Osteoblast (primary cell): ENCODE data around the gene AVPR1B. TPM values are rescaled to one million over a fixed set of nuclear protein-coding genes. Genes with fewer than 3 reads are reported as not detected.

ENCODE experiments used
- DNase-seq: peaks from one replicate; pipeline ENCODE4 v3.0.0; 2011; ENCODE audit warnings: low spot score, mixed read lengths; ENCODE audit not compliant: insufficient read length; ENCODE audit errors: missing footprints
- H2AFZ ChIP-seq: 2 replicates; pipeline ENCODE4 v1.6.0; 2011; ENCODE audit warnings: mild to moderate bottlenecking, low read length
- H3K27ac ChIP-seq: 2 replicates; pipeline ENCODE4 v1.5.1; 2011; ENCODE audit warnings: mild to moderate bottlenecking, low read depth, low read length, moderate library complexity
- H3K27me3 ChIP-seq: 2 replicates; pipeline ENCODE4 v1.6.0; 2012; ENCODE audit warnings: mild to moderate bottlenecking, control low read depth, inconsistent platforms, low read length, moderate library complexity; ENCODE audit not compliant: insufficient read depth
- H3K36me3 ChIP-seq: 2 replicates; pipeline ENCODE4 v1.5.1; 2011; ENCODE audit warnings: mild to moderate bottlenecking, low read length, control low read depth, moderate library complexity; ENCODE audit not compliant: insufficient read depth
- H3K4me1 ChIP-seq: 2 replicates; pipeline ENCODE4 v1.5.1; 2011; ENCODE audit warnings: mild to moderate bottlenecking, low read length, control low read depth, moderate library complexity; ENCODE audit not compliant: insufficient read depth
- H3K4me2 ChIP-seq: 2 replicates; pipeline ENCODE4 v1.6.0; 2011; ENCODE audit warnings: mild to moderate bottlenecking, low read length; ENCODE audit not compliant: insufficient read depth
- H3K4me3 ChIP-seq: fragments of 200-600 bp; sonication (generic); 3 replicates; pipeline ENCODE4 v1.5.1; 2012; ENCODE audit warnings: mild to moderate bottlenecking, low read length, inconsistent platforms; ENCODE audit not compliant: insufficient read depth
- H3K79me2 ChIP-seq: 2 replicates; pipeline ENCODE4 v1.6.0; 2012; ENCODE audit warnings: mild to moderate bottlenecking, low read length, control low read depth, inconsistent platforms; ENCODE audit not compliant: insufficient read depth
- H3K9me3 ChIP-seq: 2 replicates; pipeline ENCODE4 v1.5.1; 2011; ENCODE audit warnings: low read depth, low read length, control low read depth
- H4K20me1 ChIP-seq: 2 replicates; pipeline ENCODE4 v1.6.0; 2012; ENCODE audit warnings: mild to moderate bottlenecking, low read length, control low read depth; ENCODE audit not compliant: insufficient read depth
- total RNA-seq: library from RNA; depleted of rRNA; stranded (reverse); fragments of >200 nt; gene quantifications from 2 replicates; pipeline ENCODE4 v1.2.3, GENCODE V29; 2012
- TF ChIP-seq, protein P1 (sequence below): IDR thresholded peaks from 2 replicates; pipeline ENCODE4 v1.5.1; 2011; ENCODE audit warnings: mild to moderate bottlenecking, low read depth, low read length, moderate library complexity; ENCODE audit errors: extremely low read depth

AVPR1B gene
- total RNA-seq, 1 donor = not detected

DNA sequence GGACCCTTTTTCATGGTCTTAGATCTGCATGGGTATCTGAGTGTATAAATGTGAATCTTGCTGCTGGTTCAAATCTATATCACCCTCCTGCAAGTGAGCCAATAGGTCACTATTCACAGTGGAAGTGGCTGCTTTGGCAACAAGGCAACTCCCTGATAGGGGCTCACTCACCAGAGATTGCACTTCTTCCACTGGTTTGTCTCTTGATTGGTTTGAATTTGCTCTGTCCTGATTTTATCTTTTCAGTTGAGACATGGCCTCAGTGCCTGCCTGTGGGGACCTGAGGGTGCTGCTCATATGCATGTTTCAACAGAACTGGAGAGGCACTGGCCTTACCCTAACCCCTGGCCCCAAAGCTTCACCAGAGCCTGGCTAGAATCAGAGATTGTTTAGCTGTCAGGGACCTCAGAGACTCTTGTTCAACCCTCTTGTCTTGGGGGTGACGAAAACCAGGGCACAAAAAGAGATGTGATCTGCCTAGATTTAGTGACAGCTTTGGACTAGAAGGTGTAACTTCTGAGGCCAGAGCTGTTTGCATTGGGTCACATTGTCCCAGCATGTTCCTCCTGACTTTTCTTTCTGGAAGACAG, 16.9 kb downstream of the AVPR1B start:
- no peaks in the 10 kb centered on the region for H3K36me3 ChIP-seq
- H4K20me1 ChIP-seq = no peaks in the 10 kb centered on the region
- no peaks in the 10 kb centered on the region for H3K79me2 ChIP-seq
- peaks cover 26% of the 10 kb centered on the region for H3K27me3 ChIP-seq
- no peak for DNase-seq
- TF ChIP-seq, protein P1, sequence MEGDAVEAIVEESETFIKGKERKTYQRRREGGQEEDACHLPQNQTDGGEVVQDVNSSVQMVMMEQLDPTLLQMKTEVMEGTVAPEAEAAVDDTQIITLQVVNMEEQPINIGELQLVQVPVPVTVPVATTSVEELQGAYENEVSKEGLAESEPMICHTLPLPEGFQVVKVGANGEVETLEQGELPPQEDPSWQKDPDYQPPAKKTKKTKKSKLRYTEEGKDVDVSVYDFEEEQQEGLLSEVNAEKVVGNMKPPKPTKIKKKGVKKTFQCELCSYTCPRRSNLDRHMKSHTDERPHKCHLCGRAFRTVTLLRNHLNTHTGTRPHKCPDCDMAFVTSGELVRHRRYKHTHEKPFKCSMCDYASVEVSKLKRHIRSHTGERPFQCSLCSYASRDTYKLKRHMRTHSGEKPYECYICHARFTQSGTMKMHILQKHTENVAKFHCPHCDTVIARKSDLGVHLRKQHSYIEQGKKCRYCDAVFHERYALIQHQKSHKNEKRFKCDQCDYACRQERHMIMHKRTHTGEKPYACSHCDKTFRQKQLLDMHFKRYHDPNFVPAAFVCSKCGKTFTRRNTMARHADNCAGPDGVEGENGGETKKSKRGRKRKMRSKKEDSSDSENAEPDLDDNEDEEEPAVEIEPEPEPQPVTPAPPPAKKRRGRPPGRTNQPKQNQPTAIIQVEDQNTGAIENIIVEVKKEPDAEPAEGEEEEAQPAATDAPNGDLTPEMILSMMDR = no peak
- H3K4me3 ChIP-seq = no peak overlapping the region
- H3K9me3 ChIP-seq = no peaks in the 10 kb centered on the region
- H3K4me2 ChIP-seq = no peak overlapping the region
- H3K27ac ChIP-seq = no peak overlapping the region
- no peak overlapping the region for H2AFZ ChIP-seq
- H3K4me1 ChIP-seq = no peaks in the 10 kb centered on the region

DNA sequence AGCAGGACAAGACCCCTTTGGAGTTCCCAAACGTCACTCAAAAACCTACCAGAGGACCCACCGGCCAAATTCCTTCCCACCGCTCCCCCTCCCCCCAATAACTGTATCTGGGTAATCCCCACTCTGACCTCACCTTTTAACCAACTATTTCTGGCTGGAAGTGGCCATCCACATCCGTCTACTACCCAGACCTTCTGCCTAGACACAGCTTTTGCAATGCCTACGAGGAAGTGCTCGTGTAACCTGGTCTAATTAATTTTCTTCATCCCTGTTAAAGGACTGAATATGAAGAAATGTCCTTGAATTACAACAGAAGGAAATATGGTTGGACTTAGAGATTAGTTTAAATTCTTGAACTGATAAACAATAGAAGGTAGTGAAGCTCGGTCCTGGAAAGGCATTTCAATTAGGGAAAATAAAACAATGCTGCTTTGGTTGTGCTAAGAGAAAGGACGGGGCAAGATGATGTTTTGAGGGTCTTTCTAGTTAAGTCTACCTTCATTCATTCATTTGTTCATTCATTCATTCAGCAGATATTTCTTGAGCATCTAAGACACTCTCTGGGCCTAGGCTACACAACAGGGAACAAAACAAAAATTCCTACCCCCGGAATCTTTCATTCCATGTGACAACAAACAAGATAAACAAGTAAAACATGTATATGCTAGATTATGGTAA, 18.8 kb downstream of the AVPR1B start:
- Histone ChIP-seq H3K9me3 (no peaks in the 10 kb centered on the region), H3K4me3 (no peak overlapping the region), H3K4me2 (no peak overlapping the region), H3K27ac (no peak overlapping the region), H3K36me3 (no peaks in the 10 kb centered on the region), H4K20me1 (no peaks in the 10 kb centered on the region), H3K4me1 (no peaks in the 10 kb centered on the region), H3K79me2 (no peaks in the 10 kb centered on the region), H3K27me3 (peaks cover 42% of the 10 kb centered on the region), H2AFZ (no peak overlapping the region)
- TF ChIP-seq, protein P1 = no peak
- DNase-seq = no peak

DNA sequence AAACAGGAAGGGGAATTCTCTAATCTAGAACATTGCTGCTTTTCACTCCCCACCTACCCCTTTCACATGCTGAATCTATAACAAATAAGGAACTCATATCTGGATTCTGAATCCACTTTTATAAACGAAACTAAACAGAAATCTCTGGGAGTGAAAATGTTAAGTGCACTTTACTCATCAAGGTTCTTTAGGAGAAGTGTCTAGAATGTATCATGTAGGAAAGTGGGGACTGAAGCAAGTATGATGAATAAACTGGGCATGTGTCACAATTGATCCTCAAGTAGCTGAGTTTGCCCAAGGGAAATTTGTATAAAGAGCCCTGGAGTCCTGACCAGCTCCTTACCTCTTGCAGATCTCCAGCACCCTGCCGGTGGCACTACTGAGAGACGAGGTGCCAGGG, 19.8 kb downstream of the AVPR1B start:
- Histone ChIP-seq H3K4me2 (no peak overlapping the region), H3K4me3 (no peak overlapping the region), H3K9me3 (no peaks in the 10 kb centered on the region), H4K20me1 (no peaks in the 10 kb centered on the region), H3K27ac (no peak overlapping the region), H3K4me1 (no peaks in the 10 kb centered on the region), H3K79me2 (no peaks in the 10 kb centered on the region), H2AFZ (no peak overlapping the region), H3K27me3 (peaks cover 48% of the 10 kb centered on the region), H3K36me3 (no peaks in the 10 kb centered on the region)
- TF ChIP-seq, protein P1 = no peak
- no peak for DNase-seq

DNA sequence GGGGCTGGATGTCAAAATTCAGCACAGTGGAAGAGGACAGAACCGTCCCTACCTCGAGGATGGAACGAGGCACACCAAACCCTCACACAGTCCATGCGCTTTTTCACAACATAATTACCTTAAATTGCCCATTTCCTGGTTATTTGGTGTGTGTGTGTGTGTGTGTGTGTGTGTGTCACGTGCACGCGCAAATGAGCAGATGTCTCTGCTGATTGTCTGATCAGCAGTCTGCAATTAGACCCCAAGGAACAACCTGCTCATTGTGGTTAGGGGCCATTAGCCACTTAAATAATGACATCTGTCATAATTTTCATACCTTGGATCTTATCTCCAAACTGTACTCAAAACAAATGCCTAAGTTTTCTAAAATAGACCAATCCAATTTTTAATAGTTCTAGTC, 23.2 kb downstream of the AVPR1B start:
- H4K20me1 ChIP-seq = no peaks in the 10 kb centered on the region
- H3K79me2 ChIP-seq = no peaks in the 10 kb centered on the region
- no peaks in the 10 kb centered on the region for H3K9me3 ChIP-seq
- no peak overlapping the region for H3K4me2 ChIP-seq
- TF ChIP-seq, protein P1 = no peak
- H3K4me3 ChIP-seq = no peak overlapping the region
- no peak overlapping the region for H2AFZ ChIP-seq
- DNase-seq = no peak
- H3K27me3 ChIP-seq = peaks cover 42% of the 10 kb centered on the region
- no peaks in the 10 kb centered on the region for H3K4me1 ChIP-seq
- no peaks in the 10 kb centered on the region for H3K36me3 ChIP-seq
- H3K27ac ChIP-seq = no peak overlapping the region
